ENCODE measurements around the gene PIK3C2B.
"Not testable (repeated sequence)": the region's sequence is repeated elsewhere in the genome, so short reads cannot be mapped to it uniquely, and the experiment has no call there.

PIK3C2B gene, protein sequence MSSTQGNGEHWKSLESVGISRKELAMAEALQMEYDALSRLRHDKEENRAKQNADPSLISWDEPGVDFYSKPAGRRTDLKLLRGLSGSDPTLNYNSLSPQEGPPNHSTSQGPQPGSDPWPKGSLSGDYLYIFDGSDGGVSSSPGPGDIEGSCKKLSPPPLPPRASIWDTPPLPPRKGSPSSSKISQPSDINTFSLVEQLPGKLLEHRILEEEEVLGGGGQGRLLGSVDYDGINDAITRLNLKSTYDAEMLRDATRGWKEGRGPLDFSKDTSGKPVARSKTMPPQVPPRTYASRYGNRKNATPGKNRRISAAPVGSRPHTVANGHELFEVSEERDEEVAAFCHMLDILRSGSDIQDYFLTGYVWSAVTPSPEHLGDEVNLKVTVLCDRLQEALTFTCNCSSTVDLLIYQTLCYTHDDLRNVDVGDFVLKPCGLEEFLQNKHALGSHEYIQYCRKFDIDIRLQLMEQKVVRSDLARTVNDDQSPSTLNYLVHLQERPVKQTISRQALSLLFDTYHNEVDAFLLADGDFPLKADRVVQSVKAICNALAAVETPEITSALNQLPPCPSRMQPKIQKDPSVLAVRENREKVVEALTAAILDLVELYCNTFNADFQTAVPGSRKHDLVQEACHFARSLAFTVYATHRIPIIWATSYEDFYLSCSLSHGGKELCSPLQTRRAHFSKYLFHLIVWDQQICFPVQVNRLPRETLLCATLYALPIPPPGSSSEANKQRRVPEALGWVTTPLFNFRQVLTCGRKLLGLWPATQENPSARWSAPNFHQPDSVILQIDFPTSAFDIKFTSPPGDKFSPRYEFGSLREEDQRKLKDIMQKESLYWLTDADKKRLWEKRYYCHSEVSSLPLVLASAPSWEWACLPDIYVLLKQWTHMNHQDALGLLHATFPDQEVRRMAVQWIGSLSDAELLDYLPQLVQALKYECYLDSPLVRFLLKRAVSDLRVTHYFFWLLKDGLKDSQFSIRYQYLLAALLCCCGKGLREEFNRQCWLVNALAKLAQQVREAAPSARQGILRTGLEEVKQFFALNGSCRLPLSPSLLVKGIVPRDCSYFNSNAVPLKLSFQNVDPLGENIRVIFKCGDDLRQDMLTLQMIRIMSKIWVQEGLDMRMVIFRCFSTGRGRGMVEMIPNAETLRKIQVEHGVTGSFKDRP (N-terminal part only)

DNA sequence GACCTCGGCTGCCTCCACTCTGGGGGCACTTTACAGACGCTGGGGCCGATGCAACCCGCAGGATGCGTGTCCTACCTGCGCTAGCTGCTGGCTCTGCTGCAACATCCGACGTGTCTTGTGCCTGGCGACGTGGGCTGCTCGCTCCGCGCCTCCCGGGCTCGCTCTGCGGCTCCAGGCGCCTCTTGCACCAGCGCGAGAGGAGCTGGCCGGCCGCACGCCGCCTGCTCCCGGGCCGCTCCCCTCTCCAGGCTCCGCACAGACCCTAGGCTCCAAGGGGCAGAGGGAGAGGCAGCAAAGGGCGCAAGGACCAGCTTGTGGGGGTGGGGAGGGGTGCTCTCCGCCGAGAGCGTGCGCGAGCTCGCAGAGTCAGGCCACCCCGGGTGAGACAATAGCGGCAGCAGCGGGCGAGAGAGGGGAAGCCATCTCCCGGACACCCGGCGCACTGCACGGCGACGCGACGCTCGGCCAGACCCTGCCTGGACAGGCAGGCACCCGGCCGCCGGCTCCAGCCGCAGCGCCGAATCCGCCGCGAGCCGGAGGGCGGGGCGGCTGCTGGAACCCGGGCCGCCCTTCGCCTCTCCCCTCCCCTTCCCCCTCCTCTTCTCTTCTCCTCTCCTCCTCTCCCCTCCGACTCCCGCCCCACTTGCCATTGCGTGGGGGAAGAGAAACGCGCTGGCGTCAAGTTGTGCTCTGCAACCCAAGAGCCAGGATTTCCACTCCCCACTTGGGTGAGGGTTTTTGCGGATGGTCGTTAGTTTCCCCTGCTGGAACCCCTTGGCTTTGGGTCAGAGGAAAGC is at the start of gene PIK3C2B:
Gene PIK3C2B (minus strand): TSS at position 525 of the 797 bp plus-strand sequence. CDS start 25,003 bp downstream, outside the sequence.
- DNase-seq = peak; percentile 80 to 82

DNA sequence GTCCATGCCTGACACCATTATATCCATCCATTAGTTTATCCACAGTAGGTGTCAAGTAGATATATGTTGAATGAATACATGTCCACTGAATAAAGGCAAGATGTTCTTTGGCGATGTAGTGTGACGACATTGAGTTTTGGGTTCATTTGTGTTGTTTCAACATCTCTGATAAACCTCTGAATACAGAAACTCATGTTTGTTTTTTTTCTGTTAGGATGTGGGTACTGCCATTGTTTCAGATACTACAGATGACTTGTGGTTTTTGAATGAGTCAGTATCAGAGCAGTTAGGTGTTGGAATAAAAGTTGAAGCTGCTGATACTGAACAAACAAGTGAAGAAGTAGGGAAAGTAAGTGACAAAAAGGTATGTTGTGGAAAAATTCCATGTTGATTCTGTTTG is 49.7 kb upstream of the PIK3C2B start:
- DNase-seq = no peak

DNA sequence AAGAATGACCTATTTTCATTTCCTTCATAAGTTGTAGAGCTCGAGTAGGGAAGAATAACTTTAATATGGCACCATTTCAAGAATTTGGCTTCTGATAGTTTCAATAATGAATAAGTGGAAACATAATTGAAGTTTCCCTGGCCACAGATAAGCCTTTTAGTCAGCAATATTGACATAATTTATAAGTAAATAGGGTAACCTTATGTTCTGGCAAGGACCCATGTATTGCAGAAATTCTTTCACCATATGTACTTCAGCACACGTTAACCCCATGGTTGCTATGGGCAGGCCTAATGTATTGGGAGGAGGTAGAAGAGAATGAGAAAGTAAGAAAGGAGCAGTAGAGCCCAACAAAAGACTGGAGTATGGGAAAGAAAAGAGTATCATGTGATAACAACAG is 47.0 kb upstream of the PIK3C2B start:
- DNase-seq = no peak

DNA sequence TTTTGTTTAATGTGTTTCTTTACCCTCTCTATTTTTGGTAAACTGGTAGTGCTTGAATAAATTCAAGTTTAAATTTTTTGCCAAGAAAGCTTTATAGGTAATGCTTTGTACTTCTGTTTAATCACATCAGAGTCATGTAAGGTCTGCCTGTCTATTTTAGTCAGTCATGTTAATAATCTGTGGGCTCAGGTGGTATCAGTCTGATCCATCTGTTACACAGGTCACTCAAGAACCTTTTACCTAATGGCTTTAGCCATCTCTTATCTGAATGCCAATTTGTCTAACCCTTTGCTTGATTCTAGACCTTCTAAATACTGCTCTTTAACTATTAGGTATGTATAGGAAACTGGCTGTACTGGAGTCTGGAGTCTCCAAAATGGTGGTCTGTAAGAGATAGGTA is 38.2 kb upstream of the PIK3C2B start:
- no peak for DNase-seq

DNA sequence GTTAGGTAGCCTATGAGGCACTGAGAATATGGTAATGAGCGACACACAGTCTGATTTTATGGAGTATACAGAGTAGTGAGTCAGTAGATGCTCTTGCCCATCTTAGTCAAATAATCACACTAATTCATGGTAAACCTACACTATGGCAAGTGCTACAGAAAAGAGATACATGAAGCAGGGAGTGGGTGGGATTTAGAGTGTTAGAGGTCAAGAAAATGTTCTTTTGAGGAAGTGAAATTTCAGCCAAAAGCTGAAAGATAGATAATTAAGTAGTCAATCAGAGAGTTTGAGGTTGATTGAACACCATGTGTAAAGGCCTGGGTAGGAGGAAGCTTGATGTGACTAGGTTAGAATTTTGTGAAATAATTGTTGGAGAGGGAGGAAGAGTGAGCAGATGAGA is 36.3 kb upstream of the PIK3C2B start:
- DNase-seq = no peak

DNA sequence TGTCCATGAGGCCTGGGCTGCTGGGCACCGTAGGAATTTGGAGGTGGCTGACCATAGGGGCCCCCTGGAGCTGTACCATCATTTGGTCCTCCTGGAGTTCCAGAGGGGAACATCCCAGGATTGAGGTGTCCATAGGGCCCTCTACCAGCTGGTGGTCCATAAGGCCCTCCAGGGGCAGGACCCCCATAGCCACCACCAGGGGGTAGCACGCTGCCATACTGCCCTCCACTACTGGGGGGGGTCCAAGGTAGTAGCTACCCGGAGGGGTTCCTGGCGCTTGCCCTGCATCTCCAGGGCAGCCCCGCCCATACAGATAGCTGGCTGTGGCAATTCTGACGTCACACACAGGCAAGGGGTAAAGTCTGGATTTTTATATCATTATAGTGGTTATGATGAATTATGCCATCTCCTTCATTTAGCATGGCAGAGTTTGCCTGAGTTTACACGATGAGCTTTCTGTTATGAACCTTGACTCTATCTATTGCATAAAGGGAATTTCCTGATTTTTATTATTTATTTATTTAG is 34.8 kb upstream of the PIK3C2B start:
- DNase-seq = no peak

DNA sequence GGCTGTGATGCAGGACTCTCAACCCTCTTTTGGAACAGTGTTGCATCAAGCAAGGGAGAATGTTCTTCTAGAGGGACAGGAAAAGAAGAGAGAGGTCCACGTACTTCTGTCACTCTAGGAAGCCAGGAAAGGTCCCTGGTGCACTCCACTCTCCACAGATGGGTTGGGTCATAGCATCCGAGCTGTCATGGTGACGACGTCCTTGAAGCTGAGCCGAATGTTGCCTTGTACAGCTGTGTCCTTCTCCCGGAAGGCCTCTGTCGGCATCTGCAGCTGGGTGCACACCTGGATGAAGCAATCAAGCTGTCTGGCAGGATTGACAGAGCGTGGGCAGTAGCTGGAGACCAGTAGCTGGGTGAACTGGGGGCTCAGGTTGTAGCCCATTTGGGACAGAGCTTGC is 34.1 kb upstream of the PIK3C2B start:
- DNase-seq = no peak

DNA sequence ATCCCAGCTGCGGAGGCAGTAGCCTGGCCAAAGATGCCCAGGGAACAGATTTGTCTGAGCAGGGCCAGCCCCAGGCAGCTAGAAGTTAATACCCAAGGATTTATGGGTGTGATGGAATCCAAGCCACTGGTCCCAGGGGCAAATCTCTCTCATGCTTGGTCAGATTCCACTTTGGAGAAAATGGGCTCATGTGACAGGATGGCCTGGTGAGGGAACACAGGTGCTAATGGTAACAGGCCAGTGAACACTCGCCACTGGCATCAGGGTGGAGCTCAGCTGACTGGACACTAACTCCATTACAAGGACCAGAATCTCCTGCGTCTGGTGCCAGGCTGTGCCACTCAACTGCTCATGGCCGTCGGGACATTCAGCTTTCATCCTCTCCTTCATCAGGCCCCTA is 33.6 kb upstream of the PIK3C2B start:
- DNase-seq = no peak

DNA sequence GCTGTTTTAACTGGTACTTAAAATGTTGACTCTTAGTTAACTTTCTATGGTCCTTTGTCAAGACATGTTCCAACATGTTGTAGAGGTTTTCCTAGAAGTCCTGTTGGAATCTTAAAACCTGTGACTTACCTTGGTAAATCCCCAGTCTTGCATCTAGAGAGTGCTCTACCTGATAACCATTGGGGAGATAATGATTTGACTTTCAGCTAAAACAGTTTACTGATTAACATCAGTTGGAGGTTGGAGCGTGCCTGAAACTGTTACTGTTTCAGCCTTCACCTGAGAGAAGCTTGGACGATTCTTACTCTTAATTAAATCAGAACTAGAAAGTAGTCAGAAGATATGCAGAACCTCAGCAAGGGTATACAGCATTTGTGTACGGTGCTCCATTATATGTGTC is 30.4 kb upstream of the PIK3C2B start:
- DNase-seq = no peak

DNA sequence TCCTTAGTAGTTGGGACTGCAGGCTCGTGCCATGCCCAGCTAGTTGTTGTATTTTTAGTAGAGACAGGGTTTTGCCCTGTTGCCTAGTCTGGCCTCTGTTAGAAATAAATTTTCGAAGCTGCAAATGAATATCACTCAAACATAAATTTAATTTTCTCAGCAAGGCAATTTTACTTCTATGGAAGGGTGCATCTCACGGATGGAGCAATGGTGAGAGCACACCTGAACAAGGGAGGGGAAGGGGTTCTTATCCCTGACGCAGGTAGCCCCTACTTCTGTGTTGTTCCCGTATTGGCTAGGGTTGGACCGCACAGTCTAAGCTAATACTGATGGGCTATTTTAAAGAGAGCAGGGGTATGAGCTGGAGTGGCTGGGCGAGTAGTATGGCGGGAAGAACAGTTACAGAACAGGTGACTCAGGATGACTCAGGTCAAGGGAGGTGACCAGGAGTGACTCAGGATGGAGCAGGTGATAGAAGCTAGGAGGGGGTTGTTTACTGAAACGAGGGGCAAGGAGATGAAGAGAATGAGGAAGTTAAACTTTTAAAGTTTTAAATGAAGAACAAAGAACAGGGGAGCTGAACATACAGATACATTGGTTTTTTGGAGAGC is 29.1 kb upstream of the PIK3C2B start:
- DNase-seq = no peak

DNA sequence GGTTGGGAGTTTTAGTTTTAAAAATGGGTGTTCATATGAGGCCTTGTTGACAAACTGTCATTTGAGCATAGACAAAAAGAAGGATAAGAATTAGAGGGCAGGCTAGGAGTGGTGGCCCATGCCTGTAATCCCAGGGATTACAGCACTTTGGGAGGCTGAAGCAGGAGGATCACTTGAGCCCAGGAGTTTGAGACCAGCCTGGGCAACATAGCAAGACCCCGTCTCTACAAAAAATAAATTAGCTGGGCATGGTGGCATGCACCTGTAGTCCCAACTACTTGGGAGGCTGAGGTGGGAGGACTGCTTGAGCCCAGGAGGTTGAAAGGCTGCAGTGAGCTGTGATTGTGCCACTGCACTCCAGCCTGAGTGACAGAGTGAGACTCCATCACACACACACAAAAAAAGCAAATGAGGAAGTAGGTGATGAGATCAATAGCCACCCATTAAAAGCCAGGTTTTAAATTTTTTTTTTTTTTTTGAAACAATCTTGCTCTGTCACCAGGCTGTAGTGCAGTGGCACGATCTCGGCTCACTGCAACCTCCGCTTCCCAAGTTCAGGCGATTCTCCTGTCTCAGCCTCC is 27.4 kb upstream of the PIK3C2B start:
- not testable (repeated sequence) for DNase-seq

DNA sequence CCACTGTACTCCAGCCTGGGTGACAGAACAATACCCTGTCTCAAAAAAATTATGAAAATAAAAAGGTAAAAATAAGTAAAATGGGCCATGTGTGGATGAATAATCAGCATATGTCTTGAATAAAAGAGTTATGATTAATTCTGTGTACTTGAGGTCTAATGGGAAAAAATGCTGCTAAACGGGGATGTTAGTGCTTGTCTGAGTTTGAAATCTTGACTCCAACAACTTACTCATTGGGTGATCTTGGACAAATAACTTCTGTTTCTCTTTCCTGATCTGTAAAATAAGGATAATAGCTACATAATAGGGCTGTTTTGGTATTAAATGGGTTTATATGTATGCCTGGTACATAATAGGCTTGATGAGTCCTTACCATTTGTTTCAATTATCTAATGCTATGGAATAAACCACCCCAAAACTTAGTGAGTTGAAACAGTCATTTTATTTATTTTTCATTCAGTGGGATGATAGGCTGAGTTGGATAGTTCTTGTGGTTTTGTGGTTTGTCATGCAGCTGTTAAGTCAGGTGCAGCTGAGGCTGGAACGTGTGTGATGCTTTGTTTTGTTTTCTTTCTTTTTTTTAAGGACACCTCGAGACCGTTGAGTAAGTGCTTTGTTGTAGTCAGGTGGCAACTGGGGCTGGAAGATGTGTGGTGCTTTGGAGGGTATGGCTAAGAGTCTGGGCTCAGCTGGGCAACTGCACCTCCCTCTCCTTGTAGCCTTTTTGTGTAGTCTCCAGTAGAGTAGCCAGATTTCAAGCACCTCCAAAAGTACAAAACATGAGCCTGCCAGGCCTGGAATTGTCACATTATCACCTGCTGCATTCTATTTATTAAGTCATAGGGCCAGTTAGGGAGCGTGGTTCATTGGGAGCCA is 26.5 kb upstream of the PIK3C2B start:
- DNase-seq = no peak

DNA sequence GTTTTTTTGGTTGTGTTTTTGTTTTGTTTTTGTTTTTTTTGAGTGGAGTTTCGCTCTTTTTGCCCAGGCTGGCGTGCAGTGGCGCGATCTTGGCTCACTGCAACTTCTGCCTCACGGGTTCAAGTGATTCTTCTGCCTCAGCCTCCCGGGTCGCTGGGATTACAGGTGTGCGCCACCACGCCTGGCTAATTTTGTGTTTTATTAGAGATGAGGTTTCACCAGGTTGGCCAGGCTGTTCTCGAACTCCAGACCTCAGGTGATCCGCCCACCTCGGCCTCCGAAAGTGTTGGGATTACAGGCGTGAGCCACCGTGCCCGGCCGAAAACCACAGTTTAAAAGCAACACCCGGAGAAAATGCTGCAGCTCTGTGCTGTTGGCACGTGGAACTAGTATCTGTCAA is 22.8 kb upstream of the PIK3C2B start:
- DNase-seq = not testable (repeated sequence)

DNA sequence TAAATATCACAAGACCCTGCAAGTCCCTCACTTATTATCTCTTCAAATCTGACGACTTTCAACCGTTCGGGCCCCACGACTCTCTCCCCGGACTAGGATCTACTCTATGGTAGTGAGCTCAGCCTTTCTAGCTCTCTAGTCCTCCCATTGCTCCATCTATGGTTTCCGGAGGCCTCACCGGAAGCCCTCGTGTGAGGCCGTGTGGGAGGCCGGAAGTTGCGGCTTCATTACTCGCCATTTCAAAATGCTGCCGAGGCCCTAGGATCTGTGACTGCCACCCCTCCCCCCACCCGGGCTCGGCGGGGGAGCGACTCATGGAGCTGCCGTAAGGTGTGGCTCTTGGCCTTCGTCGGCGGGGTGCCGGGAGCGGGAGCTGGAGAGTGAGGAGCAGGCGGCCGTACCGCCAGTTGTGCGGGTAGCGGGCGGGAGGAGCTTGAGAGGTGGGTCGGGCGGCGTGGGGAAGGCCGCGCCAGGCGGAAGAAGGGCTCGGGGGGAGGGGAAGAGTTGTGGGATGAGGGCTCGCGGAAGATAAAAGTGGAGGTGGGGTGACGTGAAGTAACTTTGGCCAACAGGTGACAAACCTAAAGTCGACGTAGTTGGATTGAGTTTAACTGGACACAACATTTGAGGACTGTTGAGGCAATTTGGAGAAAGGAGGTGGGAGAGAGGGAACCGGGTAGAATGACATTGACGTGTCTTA is 21.7 kb upstream of the PIK3C2B start, which contains the start of gene MDM4:
Gene MDM4 (plus strand): TSS at position 227 of the 700 bp plus-strand sequence. CDS start 9,113 bp downstream, outside the sequence.
- peak; percentile 97 to 99 for DNase-seq

DNA sequence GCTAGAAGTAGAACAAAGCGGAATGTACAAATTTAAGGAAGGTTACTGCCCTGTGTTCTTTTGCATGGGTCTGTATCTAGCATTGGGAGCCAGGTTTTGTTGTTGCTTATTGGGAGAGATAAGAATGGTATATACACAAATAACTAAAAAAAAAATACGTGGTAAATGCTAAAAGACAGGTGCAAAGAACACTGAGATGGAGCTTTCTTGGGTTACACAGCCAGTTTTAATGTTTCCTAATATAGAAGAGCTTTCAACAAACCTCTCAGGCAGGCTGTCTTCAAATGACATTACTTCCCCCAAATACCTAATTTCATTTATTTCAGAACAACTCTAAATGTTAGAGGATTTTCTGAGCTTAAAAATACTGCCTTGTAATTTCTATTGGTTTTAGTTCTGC is 20.2 kb upstream of the PIK3C2B start:
- DNase-seq = no peak

DNA sequence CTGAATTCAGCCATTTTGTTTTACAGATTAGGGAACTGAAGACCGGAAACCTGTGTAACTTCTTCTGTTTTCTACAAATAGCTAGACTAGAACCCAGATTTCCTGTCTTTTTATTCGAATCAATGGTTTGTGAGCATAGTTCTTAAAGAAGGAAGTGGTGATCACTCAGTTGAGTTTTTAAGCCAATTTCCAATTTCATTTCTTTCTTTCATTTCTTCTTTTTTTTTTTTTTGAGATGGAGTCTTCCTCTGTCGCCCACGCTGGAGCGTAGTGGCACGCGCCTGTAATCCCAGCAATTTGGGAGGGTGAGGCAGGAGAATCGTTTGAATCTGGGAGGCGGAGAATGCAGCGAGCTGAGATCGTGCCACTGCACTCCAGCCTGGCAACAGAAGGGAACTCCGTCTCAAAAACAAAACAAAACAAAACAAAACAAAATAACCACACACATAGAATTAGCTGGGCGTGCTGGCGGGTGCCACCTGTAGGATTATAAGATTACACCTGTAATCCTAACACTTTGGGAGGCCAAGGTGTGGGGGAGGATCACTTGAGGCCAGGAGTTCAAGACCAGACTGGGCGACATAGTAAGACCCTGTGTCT is 18.6 kb upstream of the PIK3C2B start:
- no peak for DNase-seq

DNA sequence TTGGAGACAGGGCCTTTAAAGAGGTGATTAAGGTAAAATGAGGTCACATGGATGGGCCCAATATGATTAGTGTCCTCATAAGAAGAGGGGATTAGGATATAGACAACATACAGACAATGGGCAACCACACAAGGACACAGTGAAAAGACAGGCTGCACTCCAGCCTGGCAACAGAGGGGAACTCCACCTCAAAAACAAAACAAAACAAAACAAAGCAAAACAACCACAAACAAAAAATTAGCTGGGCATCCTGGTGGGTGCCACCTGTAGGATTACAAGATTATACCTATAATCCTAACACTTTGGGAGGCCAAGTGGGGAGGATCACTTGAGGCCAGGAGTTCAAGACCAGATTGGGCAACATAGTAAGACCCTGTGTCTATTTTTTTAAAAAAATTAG is 16.8 kb upstream of the PIK3C2B start:
- DNase-seq = no peak

DNA sequence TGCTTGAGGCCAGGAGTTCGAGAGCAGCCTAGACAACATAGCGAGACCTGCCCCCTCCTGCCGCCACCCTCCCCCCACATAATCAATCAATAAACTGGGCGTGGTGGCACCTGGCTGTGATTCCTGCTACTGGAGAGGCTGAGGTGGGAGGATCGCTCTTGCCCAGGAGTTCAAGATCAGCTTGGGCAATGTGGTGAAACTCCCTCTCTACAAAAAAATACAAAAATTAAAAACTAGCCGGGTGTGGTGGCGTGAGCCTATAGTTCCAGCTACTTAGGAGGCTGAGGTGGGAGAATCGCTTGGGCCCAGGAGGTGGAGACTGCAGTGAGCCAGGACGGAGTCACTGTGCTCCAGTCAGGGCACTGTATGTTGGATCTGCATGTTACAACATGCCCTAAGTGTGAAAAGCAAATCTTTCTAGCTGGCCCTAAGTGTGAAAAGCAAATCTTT is 14.6 kb upstream of the PIK3C2B start:
- DNase-seq = no peak
